Keratinocyte (primary cell): ENCODE data around the gene SLC6A5. TPM values are rescaled to one million over a fixed set of nuclear protein-coding genes. Genes with fewer than 3 reads are reported as not detected.

Experiments used
- DNase-seq: peaks from one replicate; pipeline ENCODE4 v3.0.0-alpha.2; 2011; ENCODE audit warnings: low read depth, missing footprints, low spot score
- FAIRE-seq: peaks from 2 replicates; lab custom pipeline; 2011; peaks lifted over from hg19 to GRCh38; lab: Jason Lieb, UNC
- H2AFZ ChIP-seq: 2 replicates; pipeline ENCODE4 v1.6.0; 2012; ENCODE audit warnings: low read length, control low read depth, inconsistent platforms; ENCODE audit not compliant: control insufficient read depth
- H3K27ac ChIP-seq: 2 replicates; pipeline ENCODE4 v1.5.1; 2011; ENCODE audit warnings: low read length; ENCODE audit not compliant: control insufficient read depth, insufficient read depth
- H3K27me3 ChIP-seq: 3 replicates; pipeline ENCODE4 v1.6.0; 2011; ENCODE audit warnings: low read length; ENCODE audit not compliant: control insufficient read depth, insufficient read depth; ENCODE audit errors: extremely low read depth
- H3K36me3 ChIP-seq, 2 experiments: 2 replicates in 1 of 2; 3 replicates in 1 of 2; pipeline ENCODE4 v1.5.1; 2011; ENCODE audit warnings: low read length in 2 of 2, mild to moderate bottlenecking in 1 of 2; ENCODE audit not compliant: control insufficient read depth in 2 of 2, insufficient read depth in 2 of 2; ENCODE audit errors: extremely low read depth in 1 of 2
- H3K4me1 ChIP-seq: 3 replicates; pipeline ENCODE4 v1.5.1; 2011; ENCODE audit warnings: low read length; ENCODE audit not compliant: control insufficient read depth, insufficient read depth; ENCODE audit errors: extremely low read depth
- H3K4me2 ChIP-seq: 3 replicates; pipeline ENCODE4 v1.6.0; 2011; ENCODE audit warnings: low read depth, low read length; ENCODE audit not compliant: control insufficient read depth, insufficient read depth; ENCODE audit errors: extremely low read depth
- H3K4me3 ChIP-seq, 3 experiments: fragments of 200-600 bp in 1 of 3; sonication (generic) in 1 of 3; 2 replicates in 2 of 3; 3 replicates in 1 of 3; pipeline ENCODE4 v1.5.1; 2011 to 2016; ENCODE audit warnings: low read length in 3 of 3, mild to moderate bottlenecking in 3 of 3, control low read depth in 2 of 3, inconsistent platforms in 1 of 3, low read depth in 1 of 3, mixed read lengths in 1 of 3, mixed run types in 1 of 3, moderate library complexity in 1 of 3; ENCODE audit not compliant: control insufficient read depth in 2 of 3, insufficient read depth in 2 of 3; ENCODE audit errors: extremely low read depth in 1 of 3
- H3K79me2 ChIP-seq: 2 replicates; pipeline ENCODE4 v1.6.0; 2012; ENCODE audit warnings: low read length; ENCODE audit not compliant: control insufficient read depth, insufficient read depth
- H3K9ac ChIP-seq: 3 replicates; pipeline ENCODE4 v1.6.0; 2011; ENCODE audit warnings: low read length; ENCODE audit not compliant: control insufficient read depth, insufficient read depth; ENCODE audit errors: extremely low read depth
- H3K9me1 ChIP-seq: 3 replicates; pipeline ENCODE4 v1.6.0; 2011; ENCODE audit warnings: low read length; ENCODE audit not compliant: control insufficient read depth, insufficient read depth; ENCODE audit errors: extremely low read depth
- H3K9me3 ChIP-seq: 2 replicates; pipeline ENCODE4 v1.5.1; 2012; ENCODE audit warnings: low read depth, low read length; ENCODE audit not compliant: control insufficient read depth
- H4K20me1 ChIP-seq: 3 replicates; pipeline ENCODE4 v1.6.0; 2011; ENCODE audit warnings: low read length; ENCODE audit not compliant: control insufficient read depth, insufficient read depth; ENCODE audit errors: extremely low read depth
- CTCF ChIP-seq, 3 experiments: IDR thresholded peaks in 1 of 3; conservative IDR thresholded peaks in 1 of 3; optimal IDR thresholded peaks in 1 of 3; 2 replicates in 2 of 3; 3 replicates in 1 of 3; pipeline versions ENCODE3 to v1.5.1; 2011; ENCODE audit warnings: low read length in 3 of 3, mild to moderate bottlenecking in 3 of 3, moderate library complexity in 2 of 3, control low read depth in 1 of 3, inconsistent platforms in 1 of 3; ENCODE audit not compliant: insufficient read depth in 2 of 3; ENCODE audit errors: extremely low read depth in 1 of 3
- EZH2 ChIP-seq: IDR thresholded peaks from one replicate; pipeline ENCODE4 v1.6.1; 2012; ENCODE audit warnings: inconsistent platforms, mild to moderate bottlenecking, low read length, moderate library complexity
- dilution Hi-C: fragments of 300-500 bp; cut with MboI; formaldehyde crosslinking; loops from one replicate; pipeline ENCODE4 v1.7.0; 2020; ENCODE audit warnings: low sequenced_read_pairs; ENCODE audit not compliant: extremely low pct_ligation_motif_present
- polyA plus RNA-seq, 5 experiments: library from polyadenylated mRNA; depleted of rRNA in 3 of 5; stranded (reverse) in 3 of 5; stranded (forward) in 1 of 5; unstranded in 1 of 5; fragments of >200 nt; gene quantifications; 1 replicate in 1 of 5; 2 replicates in 3 of 5; 3 replicates in 1 of 5; pipeline versions ENCODE4 v1.2.1 to v1.2.3, GENCODE V29; 2011 to 2012; ENCODE audit warnings: missing spikeins in 2 of 5, low read depth in 1 of 5, low replicate concordance in 1 of 5

Gene SLC6A5
- polyA plus RNA-seq, 1 donor (not counting 4 experiments of a cell fraction or from before 2014, with no cell fraction given), result not detected

- Histone ChIP-seq H3K9ac (no peak overlapping the region), H3K79me2 (no peaks in the 10 kb centered on the region), H3K4me3 (no peak overlapping the region), H3K9me1 (no peaks in the 10 kb centered on the region), H3K27me3 (no peaks in the 10 kb centered on the region), H3K4me1 (no peaks in the 10 kb centered on the region), H3K27ac (no peak overlapping the region), H3K9me3 (no peaks in the 10 kb centered on the region), H2AFZ (no peak overlapping the region), H3K4me2 (no peak overlapping the region), H3K36me3 (no peaks in the 10 kb centered on the region), H4K20me1 (no peaks in the 10 kb centered on the region)
- dilution Hi-C loops, result no loop called here
- no peak for DNase-seq
- FAIRE-seq, result no peak
- TF ChIP-seq EZH2 (no peak), CTCF (optimal IDR thresholded peaks at IDR 0.05 in 1 of 3, IDR thresholded peaks at IDR 0.05 in 1 of 3, conservative IDR thresholded peaks at IDR 0.05 in 1 of 3; ENCODE audit: extremely low read depth in 1 of 3, insufficient read depth in 2 of 3, low read length in 3 of 3) (no peak)
These were observed 27.6 kb downstream of the SLC6A5 start for GRCh38 chr11:20627026-20627425.

GRCh38 chr11:20627701-20628100 is 28.3 kb downstream of the SLC6A5 start:
- no peak overlapping the region for H3K27ac ChIP-seq
- no peaks in the 10 kb centered on the region for H3K9me3 ChIP-seq
- no peaks in the 10 kb centered on the region for H3K9me1 ChIP-seq
- no peak overlapping the region for H3K4me2 ChIP-seq
- H3K79me2 ChIP-seq, result no peaks in the 10 kb centered on the region
- H2AFZ ChIP-seq, result no peak overlapping the region
- H3K4me3 ChIP-seq, result no peak overlapping the region
- H3K36me3 ChIP-seq, result no peaks in the 10 kb centered on the region
- no peaks in the 10 kb centered on the region for H3K27me3 ChIP-seq
- FAIRE-seq (no peak), DNase-seq (no peak)
- TF ChIP-seq CTCF (optimal IDR thresholded peaks at IDR 0.05 in 1 of 3, IDR thresholded peaks at IDR 0.05 in 1 of 3, conservative IDR thresholded peaks at IDR 0.05 in 1 of 3; ENCODE audit: extremely low read depth in 1 of 3, insufficient read depth in 2 of 3, low read length in 3 of 3), result no peak
- no peak for TF ChIP-seq EZH2
- H3K9ac ChIP-seq, result no peak overlapping the region
- dilution Hi-C loops, result no loop called here
- no peaks in the 10 kb centered on the region for H4K20me1 ChIP-seq
- no peaks in the 10 kb centered on the region for H3K4me1 ChIP-seq
